HCT116 (cell line): Measurements from ENCODE around the gene ZSCAN30. TPM values are rescaled to one million over a fixed set of nuclear protein-coding genes. Genes with fewer than 3 reads are reported as not detected.

Experiments used
- ATAC-seq: fragments of 200-7000 bp; cut with Tn5 transposase; 2 replicates; pipeline ENCODE4 v1.9.1; 2020; ENCODE audit warnings: mild to moderate bottlenecking, moderate library complexity
- BruUV-seq: library from RNA; stranded (reverse); fragments of 400-500 nt; replicated peaks from 2 replicates; lab custom pipeline; 2021; lab: Mats Ljungman, UMichigan
- CTCF ChIA-PET: fragments of 300-600 bp; sonication (Branson Sonifier 250); formaldehyde crosslinking; loops from one replicate; lab custom pipeline; 2021; ENCODE audit warnings: antibody characterized with exemption; lab: Charles Lee
- POLR2A ChIA-PET: fragments of 300-600, 350-600 bp; sonication (Branson Sonifier 250); formaldehyde crosslinking; loops from one replicate; lab custom pipeline; 2021; ENCODE audit warnings: antibody characterized with exemption; lab: Charles Lee
- RAD21 ChIA-PET, 2 experiments: fragments of 300-600 bp; sonication (Branson Sonifier 250); formaldehyde crosslinking; loops; one replicate each; lab custom pipeline; 2023; ENCODE audit warnings: low total read pairs in 2 of 2; ENCODE audit not compliant: uncharacterized antibody in 2 of 2, unreplicated experiment in 2 of 2, low non-redundant PET in 1 of 2; lab: Charles Lee
- DNase-seq: peaks from one replicate; pipeline ENCODE4 v3.0.0-alpha.2; 2010; ENCODE audit warnings: low read depth, low spot score
- H2AFZ ChIP-seq: fragments of 200-600 bp; shearing (Covaris generic), sonication (generic); 2 replicates; pipeline ENCODE4 v1.6.1; 2017; ENCODE audit warnings: low read depth, mixed run types, mixed read lengths, antibody characterized with exemption, low read length; ENCODE audit not compliant: poor library complexity, severe bottlenecking
- H3K27ac ChIP-seq: 2 replicates; pipeline ENCODE4 v1.5.1; 2012; ENCODE audit warnings: low read depth, low read length
- H3K27me3 ChIP-seq: fragments of 200-600 bp; sonication (generic); 2 replicates; pipeline ENCODE4 v1.6.1; 2016; ENCODE audit warnings: mixed run types, low read length, mixed read lengths; ENCODE audit not compliant: insufficient read depth
- H3K36me3 ChIP-seq, 2 experiments: fragments of 200-500 bp in 1 of 2; fragments of 200-600 bp in 1 of 2; sonication (Bioruptor generic) in 1 of 2; sonication (generic) in 1 of 2; 2 replicates each; pipeline versions ENCODE4 v1.5.1 to v1.6.1; 2014 to 2016; ENCODE audit warnings: low read length in 2 of 2, inconsistent platforms in 1 of 2, mixed read lengths in 1 of 2, mixed run types in 1 of 2; ENCODE audit not compliant: insufficient read depth in 2 of 2, control insufficient read depth in 1 of 2
- H3K4me1 ChIP-seq, 2 experiments: fragments of 200-600 bp in 1 of 2; sonication (generic) in 1 of 2; 2 replicates each; pipeline versions ENCODE4 v1.5.1 to v1.6.1; 2012 to 2017; ENCODE audit warnings: low read length in 2 of 2, inconsistent platforms in 1 of 2, mild to moderate bottlenecking in 1 of 2, mixed read lengths in 1 of 2, mixed run types in 1 of 2, moderate library complexity in 1 of 2; ENCODE audit not compliant: insufficient read depth in 2 of 2, control insufficient read depth in 1 of 2
- H3K4me2 ChIP-seq: fragments of 200-600 bp; sonication (generic); 2 replicates; pipeline ENCODE4 v1.6.1; 2017; ENCODE audit warnings: mixed run types, low read length, mixed read lengths
- H3K4me3 ChIP-seq, 2 experiments: fragments of 200-600 bp in 1 of 2; sonication (generic) in 1 of 2; replicated peaks in 1 of 2; 2 replicates each; pipeline ENCODE4 v1.5.1; 2011 to 2016; ENCODE audit warnings: low read length in 2 of 2, control low read depth in 1 of 2, low read depth in 1 of 2, mild to moderate bottlenecking in 1 of 2, mixed read lengths in 1 of 2, mixed run types in 1 of 2
- H3K79me2 ChIP-seq: fragments of 200-600 bp; sonication (generic); 2 replicates; pipeline ENCODE4 v1.6.1; 2017; ENCODE audit warnings: mild to moderate bottlenecking, mixed run types, low read length, moderate library complexity, mixed read lengths; ENCODE audit not compliant: insufficient read depth
- H3K9ac ChIP-seq: fragments of 200-600 bp; sonication (generic); 2 replicates; pipeline ENCODE4 v1.6.1; 2016; ENCODE audit warnings: low read length, mixed read lengths
- H3K9me2 ChIP-seq: fragments of 200-600 bp; sonication (generic), shearing (Covaris generic); 2 replicates; pipeline ENCODE4 v1.6.1; 2017; ENCODE audit warnings: mixed run types, mild to moderate bottlenecking, moderate library complexity; ENCODE audit not compliant: insufficient read depth
- H3K9me3 ChIP-seq, 2 experiments: fragments of 200-500 bp in 1 of 2; fragments of 200-600 bp in 1 of 2; sonication (Bioruptor generic) in 1 of 2; sonication (generic) in 1 of 2; 2 replicates each; pipeline ENCODE4 v1.6.1; 2014 to 2017; ENCODE audit warnings: low read length in 2 of 2, mixed read lengths in 2 of 2, inconsistent platforms in 1 of 2, low read depth in 1 of 2, mild to moderate bottlenecking in 1 of 2, mixed run types in 1 of 2, moderate library complexity in 1 of 2; ENCODE audit not compliant: control insufficient read depth in 1 of 2, insufficient read depth in 1 of 2
- H4K20me1 ChIP-seq: fragments of 200-600 bp; sonication (generic), shearing (Covaris generic); 2 replicates; pipeline ENCODE4 v1.6.1; 2017; ENCODE audit warnings: mixed run types, mild to moderate bottlenecking, moderate library complexity; ENCODE audit not compliant: insufficient read depth
- ATF3 ChIP-seq: IDR thresholded peaks from 2 replicates; pipeline ENCODE4 v1.6.1; 2012
- CBX3 ChIP-seq: IDR thresholded peaks from 2 replicates; pipeline ENCODE4 v1.6.1; 2012; ENCODE audit warnings: low read depth
- CTCF ChIP-seq, 3 experiments: fragments of 200-600 bp in 1 of 3; sonication (generic) in 1 of 3; IDR thresholded peaks in 2 of 3; conservative IDR thresholded peaks in 1 of 3; 2 replicates each; pipeline ENCODE4 v1.5.1; 2012 to 2017; ENCODE audit warnings: low read depth in 2 of 3, low read length in 2 of 3, antibody characterized with exemption in 1 of 3, borderline replicate concordance in 1 of 3, control low read depth in 1 of 3, mild to moderate bottlenecking in 1 of 3, mixed read lengths in 1 of 3, mixed run types in 1 of 3, moderate library complexity in 1 of 3; ENCODE audit not compliant: insufficient read depth in 1 of 3
- EGR1 ChIP-seq: IDR thresholded peaks from 2 replicates; pipeline ENCODE4 v1.6.1; 2012; ENCODE audit warnings: low read depth
- ELF1 ChIP-seq: IDR thresholded peaks from 2 replicates; pipeline ENCODE4 v1.6.1; 2012; ENCODE audit warnings: low read depth, borderline replicate concordance
- EZH2 ChIP-seq: fragments of 200-600 bp; sonication (generic); IDR thresholded peaks from 2 replicates; pipeline ENCODE4 v1.6.1; 2017; ENCODE audit warnings: antibody characterized with exemption, mixed run types
- POLR2A ChIP-seq: IDR thresholded peaks from 2 replicates; pipeline ENCODE4 v1.7.0; 2011; ENCODE audit warnings: borderline replicate concordance; ENCODE audit not compliant: insufficient read depth, insufficient read length; ENCODE audit errors: extremely low read depth
- POLR2AphosphoS5 ChIP-seq: IDR thresholded peaks from 2 replicates; pipeline ENCODE4 v1.6.1; 2011; ENCODE audit warnings: mild to moderate bottlenecking, low read depth, low read length, moderate library complexity
- RAD21 ChIP-seq: IDR thresholded peaks from 2 replicates; pipeline ENCODE4 v1.6.1; 2012; ENCODE audit warnings: low read depth, mild to moderate bottlenecking
- SIN3A ChIP-seq: IDR thresholded peaks from 2 replicates; pipeline ENCODE4 v1.6.1; 2012; ENCODE audit warnings: low read depth
- SP1 ChIP-seq: IDR thresholded peaks from 2 replicates; pipeline ENCODE4 v1.6.1; 2012; ENCODE audit warnings: low read depth
- TCF7L2 ChIP-seq: IDR thresholded peaks from 2 replicates; pipeline ENCODE4 v1.7.0; 2011; ENCODE audit warnings: borderline replicate concordance, inconsistent platforms; ENCODE audit not compliant: insufficient read depth, insufficient read length; ENCODE audit errors: extremely low read depth
- YY1 ChIP-seq: IDR thresholded peaks from 2 replicates; pipeline ENCODE4 v1.6.1; 2011; ENCODE audit warnings: low read length, low read depth, moderate library complexity, mild to moderate bottlenecking; ENCODE audit not compliant: insufficient replicate concordance; ENCODE audit errors: extremely low read depth
- ZFX ChIP-seq: fragments of 450-650 bp; IDR thresholded peaks from 2 replicates; pipeline ENCODE4 v1.6.1; 2017
- intact Hi-C: fragments of 100-400 bp; cut with micrococcal nuclease; formaldehyde crosslinking; loops from 2 replicates; pipeline ENCODE4 v1.10.0; 2022
- total RNA-seq: library from RNA; stranded (reverse); gene quantifications from one replicate; pipeline ENCODE4 v1.2.1, GENCODE V29; 2021; ENCODE audit not compliant: unreplicated experiment

ZSCAN30 gene
- total RNA-seq, 1 experiment from 2014 or later, result 11.5 TPM

GRCh38 chr18:35241448-35241804 is 48.6 kb downstream of the ZSCAN30 start:
- Histone ChIP-seq H2AFZ (no peak overlapping the region), H3K4me2 (peak overlapping the region; percentile 74), H4K20me1 (no peaks in the 10 kb centered on the region), H3K9me3 (peaks cover 0 to 9% of the 10 kb centered on the region in 2 experiments; a peak in 2 of 4 replicates), H3K4me1 (peaks cover 4 to 10% of the 10 kb centered on the region in 2 experiments; a peak in 3 of 4 replicates), H3K4me3 (peak overlapping the region; percentile 69), H3K27ac (peak overlapping the region; percentile 73), H3K9me2 (no peaks in the 10 kb centered on the region), H3K36me3 (peaks cover 37 to 42% of the 10 kb centered on the region in 2 experiments), H3K9ac (peak overlapping the region; percentile 79), H3K27me3 (no peaks in the 10 kb centered on the region), H3K79me2 (peaks cover 18% of the 10 kb centered on the region)
- no peak for TF ChIP-seq ZFX
- TF ChIP-seq SIN3A, result no peak
- no peak for TF ChIP-seq ATF3
- TF ChIP-seq EGR1, result no peak
- no peak for TF ChIP-seq ELF1
- no peak for TF ChIP-seq CTCF (IDR thresholded peaks at IDR 0.05 in 2 of 3, conservative IDR thresholded peaks at IDR 0.05 in 1 of 3; ENCODE audit: borderline replicate concordance in 1 of 3, insufficient read depth in 1 of 3, low read depth in 2 of 3, low read length in 2 of 3)
- no peak for TF ChIP-seq SP1
- no peak for TF ChIP-seq CBX3
- no peak for TF ChIP-seq RAD21
- no peak for TF ChIP-seq EZH2
- TF ChIP-seq POLR2AphosphoS5, result no peak
- no peak for TF ChIP-seq POLR2A
- TF ChIP-seq YY1, result no peak
- no peak for TF ChIP-seq TCF7L2
- ChIA-PET CTCF (no interaction called here), POLR2A (interaction anchor here (0.7 to 1.2 kb wide), 3 partner anchors 13 to 502 kb away, joined by 3 to 4 read pairs (median 3); no protein-coding TSS in a partner anchor), RAD21 (no interaction called here)
- BruUV-seq, result TSS peak; percentile 75
- intact Hi-C loops, result no loop called here
- ATAC-seq (no peak), DNase-seq (no peak)
